ENCODE results near the gene PAQR4.
"Not testable (repeated sequence)": the region's sequence is repeated elsewhere in the genome, so short reads cannot be mapped to it uniquely, and the experiment has no call there.

The PAQR4 gene

GRCh38 chr16:2968738-2969544 is at the start of gene PAQR4:
TSS of gene PAQR4 (plus strand) at chr16:2969348. CDS start at chr16:2969675, 327 bp downstream.
- DNase-seq (ENCODE audit: low read depth) = peak; percentile 39
- H3K4me3 ChIP-seq (ENCODE audit: low read depth, low read length) = peak within 1 kb of the TSS; percentile 67

GRCh38 chr16:2919511-2920255 is 49.5 kb upstream of the PAQR4 start:
- DNase-seq (ENCODE audit: low read depth) = no peak

GRCh38 chr16:2923481-2923880 is 45.7 kb upstream of the PAQR4 start:
- H3K4me3 ChIP-seq (ENCODE audit: low read depth, low read length) = no peak overlapping the region
- DNase-seq (ENCODE audit: low read depth) = no peak

More at GRCh38 chr16:2919511-2920255, 49.5 kb upstream of the PAQR4 start:
- H3K4me3 ChIP-seq (ENCODE audit: low read depth, low read length) = no peak overlapping the region

GRCh38 chr16:2924901-2925755 is 44.0 kb upstream of the PAQR4 start:
- DNase-seq (ENCODE audit: low read depth) = no peak
- no peak overlapping the region for H3K4me3 ChIP-seq (ENCODE audit: low read depth, low read length)

GRCh38 chr16:2925951-2926649 is 43.0 kb upstream of the PAQR4 start:
- no peak for DNase-seq (ENCODE audit: low read depth)
- no peak overlapping the region for H3K4me3 ChIP-seq (ENCODE audit: low read depth, low read length)

- no peak for DNase-seq (ENCODE audit: low read depth)
- H3K4me3 ChIP-seq (ENCODE audit: low read depth, low read length) = no peak overlapping the region
Observed at GRCh38 chr16:2926650-2926999, 42.5 kb upstream of the PAQR4 start.

GRCh38 chr16:2927010-2927646 is 42.0 kb upstream of the PAQR4 start:
- peak; percentile 51 for DNase-seq (ENCODE audit: low read depth)
- H3K4me3 ChIP-seq (ENCODE audit: low read depth, low read length) = no peak overlapping the region

GRCh38 chr16:2928151-2928550 is 41.0 kb upstream of the PAQR4 start:
- DNase-seq (ENCODE audit: low read depth); H3K4me3 ChIP-seq (ENCODE audit: low read depth, low read length): not testable (repeated sequence)

GRCh38 chr16:2928796-2929195 is 40.4 kb upstream of the PAQR4 start:
- no peak for DNase-seq (ENCODE audit: low read depth)
- no peak overlapping the region for H3K4me3 ChIP-seq (ENCODE audit: low read depth, low read length)

GRCh38 chr16:2929693-2930092 is 39.5 kb upstream of the PAQR4 start:
- H3K4me3 ChIP-seq (ENCODE audit: low read depth, low read length) = no peak overlapping the region
- DNase-seq (ENCODE audit: low read depth) = no peak

GRCh38 chr16:2930236-2930635 is 38.9 kb upstream of the PAQR4 start:
- DNase-seq (ENCODE audit: low read depth) = no peak
- H3K4me3 ChIP-seq (ENCODE audit: low read depth, low read length) = no peak overlapping the region

- not testable (repeated sequence) for H3K4me3 ChIP-seq (ENCODE audit: low read depth, low read length); DNase-seq (ENCODE audit: low read depth)
Observed at GRCh38 chr16:2931231-2931914, 37.8 kb upstream of the PAQR4 start.

- H3K4me3 ChIP-seq (ENCODE audit: low read depth, low read length) = no peak overlapping the region
- DNase-seq (ENCODE audit: low read depth) = no peak
Observed at GRCh38 chr16:2933136-2933535, 36.0 kb upstream of the PAQR4 start.

GRCh38 chr16:2933701-2934100 is 35.4 kb upstream of the PAQR4 start:
- no peak for DNase-seq (ENCODE audit: low read depth)
- H3K4me3 ChIP-seq (ENCODE audit: low read depth, low read length) = no peak overlapping the region

GRCh38 chr16:2934450-2934849 is 34.7 kb upstream of the PAQR4 start:
- H3K4me3 ChIP-seq (ENCODE audit: low read depth, low read length) = no peak overlapping the region

GRCh38 chr16:2936436-2937011 is 32.6 kb upstream of the PAQR4 start:
- no peak for DNase-seq (ENCODE audit: low read depth)
- H3K4me3 ChIP-seq (ENCODE audit: low read depth, low read length) = no peak overlapping the region

More at GRCh38 chr16:2934450-2934849, 34.7 kb upstream of the PAQR4 start:
- no peak for DNase-seq (ENCODE audit: low read depth)

- H3K4me3 ChIP-seq (ENCODE audit: low read depth, low read length) = no peak overlapping the region
- DNase-seq (ENCODE audit: low read depth) = no peak
Observed at GRCh38 chr16:2937170-2937569, 32.0 kb upstream of the PAQR4 start.

- no peak overlapping the region for H3K4me3 ChIP-seq (ENCODE audit: low read depth, low read length)
- no peak for DNase-seq (ENCODE audit: low read depth)
Observed at GRCh38 chr16:2938206-2938605, 30.9 kb upstream of the PAQR4 start.
